ENCODE measurements around the gene DHRS11.
"Not testable (repeated sequence)": the region's sequence is repeated elsewhere in the genome, so short reads cannot be mapped to it uniquely, and the experiment has no call there.

DHRS11 gene

DNA sequence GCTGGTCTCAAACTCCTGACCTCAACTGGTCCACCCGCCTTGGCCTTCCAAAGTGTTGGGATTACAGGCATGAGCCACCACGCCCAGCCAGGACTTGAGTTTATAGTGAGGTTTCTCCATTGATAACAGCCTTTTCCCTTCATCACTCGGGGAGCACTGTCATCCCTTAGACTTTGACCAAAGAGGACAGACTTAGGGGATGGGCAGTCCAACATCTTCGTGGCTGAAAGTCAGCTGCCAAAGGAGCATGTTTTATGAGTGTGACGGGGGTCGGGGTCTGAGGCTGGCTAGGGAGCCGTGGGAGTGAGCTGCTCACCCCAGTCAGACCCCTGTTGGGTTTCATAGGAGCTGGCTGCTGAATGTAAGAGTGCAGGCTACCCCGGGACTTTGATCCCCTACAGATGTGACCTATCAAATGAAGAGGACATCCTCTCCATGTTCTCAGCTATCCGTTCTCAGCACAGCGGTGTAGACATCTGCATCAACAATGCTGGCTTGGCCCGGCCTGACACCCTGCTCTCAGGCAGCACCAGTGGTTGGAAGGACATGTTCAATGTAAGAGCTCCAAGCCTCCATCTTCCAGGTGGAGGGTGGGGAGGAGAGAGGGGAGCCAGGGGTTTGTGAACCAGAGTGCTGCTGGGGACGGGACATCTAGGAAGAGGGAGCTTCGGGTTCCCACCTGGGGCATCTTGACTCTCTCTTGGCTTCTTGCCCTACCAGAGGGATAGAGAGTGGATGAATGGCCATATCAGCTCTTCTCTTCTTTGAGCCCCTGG, 3.1 kb downstream of the DHRS11 start:
- DNase-seq, result no peak

DNA sequence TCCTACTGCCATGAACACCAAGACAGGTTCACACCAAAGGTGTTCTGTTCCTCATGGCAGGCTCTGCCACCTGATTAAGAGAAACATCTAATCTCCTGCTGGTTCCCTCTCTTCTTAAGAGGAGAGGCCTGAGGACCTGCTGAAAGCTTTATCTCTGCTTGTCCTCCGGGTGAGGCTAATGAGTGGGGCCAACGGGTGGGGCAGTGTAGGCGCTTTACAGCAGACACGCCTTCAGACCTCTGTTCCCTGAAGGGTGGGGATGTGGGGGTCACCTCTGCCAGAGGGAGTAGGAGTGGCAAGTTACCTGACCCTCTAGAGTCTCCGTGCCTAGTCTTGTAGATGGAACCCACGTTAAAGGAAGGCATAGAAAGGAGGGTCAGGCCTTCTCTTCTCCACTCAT, 5.5 kb downstream of the DHRS11 start:
- no peak for DNase-seq

DNA sequence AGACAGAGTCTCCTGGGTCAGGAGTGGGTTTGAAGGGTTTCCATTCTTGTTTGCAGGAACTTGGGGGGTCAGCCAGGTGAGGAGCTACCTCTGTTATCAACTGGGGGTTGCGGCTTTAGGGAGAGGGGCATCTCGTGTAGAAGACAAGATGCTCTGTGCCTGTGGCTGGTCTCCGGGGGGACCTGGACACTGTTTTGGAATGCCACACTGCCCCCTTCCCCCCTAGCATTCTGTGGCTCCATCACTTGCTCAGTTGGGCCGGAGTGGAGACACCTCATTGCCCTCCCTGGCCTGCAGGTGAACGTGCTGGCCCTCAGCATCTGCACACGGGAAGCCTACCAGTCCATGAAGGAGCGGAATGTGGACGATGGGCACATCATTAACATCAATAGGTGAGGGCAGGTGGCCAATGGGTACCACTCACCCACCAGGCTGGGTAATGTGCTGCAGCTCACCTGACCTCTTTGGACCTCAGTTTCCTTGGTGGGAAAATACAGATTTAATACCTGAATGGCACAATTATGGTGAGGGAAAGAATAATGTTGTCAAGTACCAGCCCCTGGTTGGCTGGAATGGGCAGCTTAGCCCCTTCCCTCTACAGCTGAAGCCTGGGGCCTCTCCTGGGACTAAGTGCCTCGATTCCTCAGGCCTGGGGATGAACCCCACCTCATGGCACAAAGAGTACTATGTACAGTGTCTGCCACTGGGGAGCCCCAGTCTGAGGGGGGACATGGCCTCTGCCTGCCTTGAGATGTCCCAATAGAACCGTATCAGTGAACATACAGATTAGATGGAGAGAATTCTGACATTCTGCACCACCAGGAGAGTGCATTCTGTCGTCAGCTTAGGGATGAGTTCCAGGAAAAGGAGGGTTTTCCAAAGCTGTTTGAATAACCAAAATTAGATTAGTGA, 6.4 kb downstream of the DHRS11 start:
- DNase-seq, result no peak

DNA sequence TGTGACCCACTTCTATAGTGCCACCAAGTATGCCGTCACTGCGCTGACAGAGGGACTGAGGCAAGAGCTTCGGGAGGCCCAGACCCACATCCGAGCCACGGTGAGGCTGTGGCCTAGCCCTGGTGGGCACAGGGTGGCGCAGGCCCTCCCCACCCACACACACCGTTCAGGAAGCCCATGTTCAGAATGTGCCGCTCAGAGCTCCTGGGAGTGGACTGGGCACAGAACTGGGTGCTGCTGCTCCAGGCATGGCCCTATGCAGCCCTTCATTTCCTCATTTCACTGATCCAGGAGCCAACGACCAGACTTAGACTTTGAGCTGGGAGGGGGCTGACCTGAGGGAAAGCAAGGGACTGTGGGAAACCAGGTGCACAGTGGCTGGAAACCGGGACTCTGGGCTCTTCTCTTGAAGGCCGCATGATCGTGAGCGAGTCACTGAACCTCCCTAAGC, 7.3 kb downstream of the DHRS11 start:
- no peak for DNase-seq

DNA sequence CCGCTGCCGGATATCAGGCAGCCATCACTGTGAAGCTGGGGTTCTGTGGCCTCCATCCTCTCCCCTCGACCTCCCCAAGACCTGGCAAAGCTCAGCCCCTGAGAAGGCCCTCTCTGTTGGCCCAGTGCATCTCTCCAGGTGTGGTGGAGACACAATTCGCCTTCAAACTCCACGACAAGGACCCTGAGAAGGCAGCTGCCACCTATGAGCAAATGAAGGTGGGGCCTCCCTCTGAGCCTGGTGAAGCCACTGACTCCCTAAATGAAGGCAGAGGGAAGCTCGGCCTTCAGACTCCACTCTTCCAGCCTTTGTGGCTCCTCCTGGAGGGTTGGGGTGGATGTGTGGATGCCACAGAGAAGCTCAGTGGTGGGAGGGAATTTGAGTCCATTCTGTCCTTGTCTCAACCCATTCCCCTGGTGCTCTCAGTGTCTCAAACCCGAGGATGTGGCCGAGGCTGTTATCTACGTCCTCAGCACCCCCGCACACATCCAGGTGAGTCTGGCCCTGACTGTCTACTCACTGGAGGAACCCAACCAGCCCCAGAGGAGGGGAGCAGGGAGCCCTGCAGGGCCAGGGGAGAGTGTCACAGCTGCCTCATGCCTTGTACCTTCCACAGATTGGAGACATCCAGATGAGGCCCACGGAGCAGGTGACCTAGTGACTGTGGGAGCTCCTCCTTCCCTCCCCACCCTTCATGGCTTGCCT, 8.0 kb downstream of the DHRS11 start:
- DNase-seq, result no peak

DNA sequence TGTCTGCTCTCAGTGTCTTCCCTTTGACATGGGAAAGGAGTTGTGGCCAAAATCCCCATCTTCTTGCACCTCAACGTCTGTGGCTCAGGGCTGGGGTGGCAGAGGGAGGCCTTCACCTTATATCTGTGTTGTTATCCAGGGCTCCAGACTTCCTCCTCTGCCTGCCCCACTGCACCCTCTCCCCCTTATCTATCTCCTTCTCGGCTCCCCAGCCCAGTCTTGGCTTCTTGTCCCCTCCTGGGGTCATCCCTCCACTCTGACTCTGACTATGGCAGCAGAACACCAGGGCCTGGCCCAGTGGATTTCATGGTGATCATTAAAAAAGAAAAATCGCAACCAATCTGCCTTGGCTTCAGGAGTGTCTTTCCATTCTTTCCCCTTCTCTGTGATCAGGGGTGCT, 8.8 kb downstream of the DHRS11 start:
- no peak for DNase-seq

DNA sequence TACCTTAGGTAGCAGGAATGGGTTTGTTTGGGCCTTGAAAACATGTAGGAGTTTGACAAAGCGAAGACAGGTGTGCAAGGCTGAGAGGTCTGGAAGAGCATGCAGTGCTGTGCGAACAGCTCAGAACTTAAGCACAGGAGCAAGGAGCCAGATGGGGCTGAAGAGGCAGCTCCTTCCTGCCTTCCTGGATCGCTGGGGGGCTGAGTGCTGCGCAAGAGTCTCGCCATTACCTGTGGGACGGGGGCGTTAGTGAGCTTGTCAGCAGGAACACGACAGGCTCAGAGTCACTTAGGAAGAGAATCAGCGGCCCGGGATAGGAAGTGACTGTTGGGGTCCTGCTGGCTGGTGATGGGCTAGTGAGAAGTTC, 9.2 kb downstream of the DHRS11 start:
- DNase-seq, result peak; percentile 66

DNA sequence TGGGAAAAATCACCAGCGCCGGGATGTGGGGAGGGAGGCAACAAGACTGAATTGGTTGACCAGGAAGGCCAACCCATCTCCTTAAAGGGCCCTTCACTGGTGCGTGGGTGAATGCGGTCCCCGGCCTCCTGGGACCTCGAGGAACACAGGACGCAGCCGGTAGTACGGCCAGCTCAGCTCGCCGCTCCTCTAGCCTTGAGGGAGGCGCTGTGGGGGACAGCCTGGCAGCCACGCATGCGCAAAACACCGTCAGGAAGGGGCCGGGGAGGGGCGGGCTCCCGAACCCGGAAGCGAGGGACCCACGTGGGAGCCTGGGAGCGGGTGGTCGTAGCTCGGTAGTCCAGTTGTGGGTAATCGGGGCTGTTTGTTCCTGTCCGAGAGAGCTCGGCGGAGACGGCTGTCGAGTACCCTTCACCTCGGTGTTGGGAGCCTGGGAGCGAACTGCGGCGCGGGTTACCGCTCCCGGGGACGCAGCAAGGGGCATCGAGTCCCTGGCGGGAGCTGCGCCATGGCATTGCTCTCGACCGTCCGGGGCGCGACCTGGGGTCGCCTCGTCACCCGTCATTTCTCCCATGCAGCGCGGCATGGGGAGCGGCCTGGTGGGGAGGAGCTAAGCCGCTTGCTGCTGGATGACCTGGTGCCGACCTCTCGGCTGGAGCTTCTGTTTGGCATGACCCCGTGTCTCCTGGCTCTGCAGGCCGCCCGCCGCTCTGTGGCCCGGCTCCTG, 9.8 kb downstream of the DHRS11 start, which contains the start of gene MRM1:
MRM1 (plus strand) TSS at position 281 of the 727 bp plus-strand sequence; CDS start at position 509, 228 bp downstream.
- peak; percentile 85 for DNase-seq

DNA sequence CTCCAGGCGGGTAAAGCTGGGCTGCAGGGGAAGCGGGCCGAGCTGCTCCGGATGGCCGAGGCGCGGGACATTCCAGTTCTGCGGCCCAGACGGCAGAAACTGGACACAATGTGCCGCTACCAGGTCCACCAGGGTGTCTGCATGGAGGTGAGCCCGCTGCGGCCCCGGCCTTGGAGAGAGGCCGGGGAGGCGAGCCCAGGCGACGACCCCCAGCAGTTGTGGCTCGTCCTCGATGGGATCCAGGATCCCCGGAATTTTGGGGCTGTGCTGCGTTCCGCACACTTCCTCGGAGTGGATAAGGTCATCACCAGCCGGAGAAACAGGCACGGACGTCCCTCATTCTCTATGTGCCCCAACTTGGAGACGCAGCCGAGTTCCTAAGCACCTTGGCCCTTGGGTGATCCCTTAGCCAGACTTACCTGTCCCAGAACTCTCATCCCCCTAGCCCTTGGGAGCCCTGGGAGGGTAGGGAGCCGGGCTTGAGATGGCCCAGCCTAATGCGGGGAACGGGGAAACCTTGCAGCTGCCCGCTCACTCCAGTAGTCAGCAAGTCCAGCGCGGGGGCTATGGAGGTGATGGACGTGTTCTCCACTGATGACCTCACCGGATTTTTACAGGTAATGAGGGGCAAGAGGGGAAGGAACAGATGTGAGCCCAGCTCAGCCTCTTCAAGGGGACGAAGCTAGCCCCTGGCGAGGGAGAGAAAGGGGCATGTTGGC, 10.5 kb downstream of the DHRS11 start:
- no peak for DNase-seq

DNA sequence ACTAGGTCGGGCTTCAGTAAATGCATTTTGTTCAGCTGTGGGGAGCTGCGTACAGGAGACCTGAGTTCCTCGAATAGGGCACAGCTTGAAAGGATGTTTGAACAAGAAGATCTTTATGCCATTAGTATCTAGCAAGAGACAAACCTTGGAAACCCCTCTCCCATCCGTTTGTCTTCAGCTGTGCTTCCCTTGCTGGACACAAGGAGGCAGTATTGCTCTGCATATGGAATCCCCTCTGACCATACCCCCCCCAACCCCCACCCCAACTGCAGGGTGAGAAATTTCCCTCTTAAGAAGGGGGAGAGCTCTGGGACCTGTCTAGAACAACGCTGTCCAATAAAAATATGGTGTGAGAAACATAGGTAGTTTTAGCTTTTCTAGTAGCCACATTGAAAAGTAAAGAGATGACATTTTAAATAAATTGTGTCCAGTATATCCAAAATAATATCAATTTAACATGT, 11.3 kb downstream of the DHRS11 start:
- peak; percentile 50 for DNase-seq

DNA sequence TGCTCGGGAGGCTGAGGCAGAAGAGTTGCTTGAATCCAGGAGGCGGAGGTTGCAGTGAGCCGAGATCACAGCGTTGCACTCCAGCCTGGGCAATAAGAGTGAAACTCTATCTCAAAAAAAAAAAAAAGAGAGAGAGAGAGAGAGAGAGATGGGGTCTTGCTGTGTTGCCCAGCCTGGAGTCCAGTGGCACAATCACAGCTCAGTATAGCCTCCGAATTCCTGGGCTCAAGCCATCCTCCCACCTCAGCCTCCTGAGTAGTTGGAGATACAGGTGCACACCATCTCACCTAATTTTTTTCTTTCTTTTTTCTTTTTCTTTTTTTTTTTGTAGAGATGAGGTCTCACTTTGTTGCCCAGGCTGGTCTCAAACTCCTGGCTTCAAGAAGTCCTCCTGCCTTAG, 13.3 kb downstream of the DHRS11 start:
- not testable (repeated sequence) for DNase-seq

DNA sequence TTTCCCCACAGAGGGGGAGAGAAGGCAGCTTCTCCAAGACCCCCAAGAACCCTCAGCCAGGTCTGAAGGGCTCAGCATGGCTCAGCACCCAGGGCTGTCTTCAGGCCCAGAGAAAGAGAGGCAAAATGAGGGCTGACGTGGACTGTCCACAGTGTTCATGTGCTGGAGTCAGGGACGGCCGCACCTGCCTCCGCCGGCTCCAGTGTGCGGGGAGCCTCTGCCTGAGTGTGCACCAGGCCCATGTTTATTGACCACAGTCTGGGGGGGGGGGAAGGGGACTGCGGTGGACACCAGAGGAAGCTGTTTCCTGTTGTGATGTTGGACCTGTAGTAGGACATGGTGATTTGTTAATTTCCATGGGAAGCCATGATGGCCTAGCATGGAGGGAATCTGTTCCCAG, 16.6 kb downstream of the DHRS11 start:
- DNase-seq, result no peak

DNA sequence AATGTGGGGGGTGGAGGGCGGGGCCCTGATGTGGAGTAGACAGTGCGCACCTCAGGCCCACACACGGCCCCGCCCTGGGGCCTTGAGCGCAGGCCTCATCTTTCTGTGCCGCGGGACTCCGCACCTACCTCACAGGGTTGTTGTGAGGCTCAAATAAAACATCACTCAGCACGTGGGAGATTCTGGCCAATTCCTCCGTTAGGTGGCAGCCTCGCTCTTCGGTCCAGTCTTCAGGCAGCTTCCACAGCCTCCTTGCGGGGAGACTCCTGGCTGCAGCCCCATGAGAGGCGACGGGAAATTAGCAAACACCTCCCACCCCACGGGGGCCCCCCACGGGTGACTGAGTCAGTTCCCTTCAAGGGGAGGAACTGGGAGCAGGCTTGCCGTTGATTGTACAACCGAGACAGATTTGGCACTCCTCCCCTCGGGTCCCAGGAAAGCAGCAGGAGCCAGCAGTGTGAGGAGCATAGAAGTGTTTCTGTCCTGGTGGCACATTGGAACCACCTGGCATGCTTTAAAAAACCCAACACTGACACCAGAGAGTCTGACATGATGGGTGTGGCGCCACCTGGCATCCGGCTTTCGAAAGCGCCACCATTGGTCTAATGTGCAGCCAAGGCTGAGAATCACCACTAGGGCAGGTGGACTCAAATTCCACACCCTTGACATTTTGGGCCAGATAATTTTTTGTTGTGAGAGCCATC, 17.3 kb downstream of the DHRS11 start:
- peak; percentile 38 for DNase-seq

DNA sequence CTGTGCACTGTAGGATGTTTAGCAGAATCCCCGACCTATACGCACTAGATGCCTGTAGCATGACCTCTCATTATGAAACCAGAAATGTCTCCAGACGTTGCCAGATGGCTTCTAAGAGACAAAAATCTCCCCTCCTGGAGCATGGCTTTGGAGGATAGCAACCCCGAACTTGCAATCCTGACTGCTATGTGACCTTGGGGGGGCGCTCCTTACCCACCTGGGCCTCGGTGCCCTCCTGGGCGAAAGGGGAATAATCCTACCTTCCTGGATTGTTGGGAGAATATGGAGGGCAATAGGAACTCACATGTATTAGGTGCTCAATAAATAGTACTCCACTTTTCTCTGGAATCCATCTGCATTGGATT, 17.8 kb downstream of the DHRS11 start:
- no peak for DNase-seq

DNA sequence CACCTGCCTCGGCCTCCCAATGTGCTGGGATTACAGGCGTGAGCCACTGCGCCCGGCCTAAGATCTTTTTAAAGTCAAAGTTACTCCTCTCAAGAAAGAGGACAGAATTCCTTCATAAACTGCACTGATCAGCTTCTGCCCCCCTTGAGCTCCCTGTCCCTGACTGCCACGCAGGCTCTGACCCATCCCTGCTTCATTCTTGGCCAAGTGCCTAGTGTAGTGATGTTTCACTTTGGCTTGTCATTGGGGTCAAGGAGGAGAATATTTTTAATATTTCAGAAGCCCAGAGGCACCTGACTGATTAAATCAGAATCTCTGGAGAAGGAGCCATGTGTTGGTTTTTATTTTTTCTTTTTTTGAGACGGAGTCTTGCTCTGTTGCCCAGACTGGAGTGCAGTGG, 18.8 kb downstream of the DHRS11 start:
- no peak for DNase-seq

DNA sequence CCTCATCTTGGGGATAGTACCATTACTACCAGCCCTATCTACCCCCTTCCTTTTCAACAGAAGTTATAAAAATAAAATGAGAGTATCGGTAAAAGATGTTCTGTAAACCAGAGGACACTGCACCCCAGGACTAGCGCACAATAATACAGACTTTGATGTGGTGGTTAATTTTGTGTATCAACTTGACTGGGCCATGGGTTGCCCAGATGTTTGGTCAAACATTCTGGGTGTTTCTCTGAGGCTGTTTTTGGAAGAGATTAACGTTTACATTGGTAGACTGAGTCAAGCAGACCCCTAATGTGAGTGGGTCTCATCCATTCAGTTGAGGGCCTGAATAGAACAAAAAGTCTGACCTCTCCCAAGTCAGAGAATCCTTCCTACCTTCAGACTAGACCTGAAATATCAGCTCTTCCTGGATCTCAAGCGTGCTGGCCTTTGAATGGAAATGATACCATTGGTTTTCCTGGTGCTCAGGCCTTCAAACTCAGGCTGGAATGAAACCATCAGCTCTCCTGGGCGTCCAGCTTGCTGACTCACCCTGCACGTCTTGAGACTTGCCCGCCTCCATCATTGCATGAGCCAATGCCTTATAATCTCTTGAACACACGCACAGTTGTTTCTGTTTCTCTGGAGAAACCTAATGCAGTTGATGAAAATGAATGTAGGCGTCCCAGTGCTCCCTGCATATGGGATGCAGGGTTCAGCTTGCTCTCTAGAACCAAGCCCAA, 19.8 kb downstream of the DHRS11 start:
- no peak for DNase-seq

DNA sequence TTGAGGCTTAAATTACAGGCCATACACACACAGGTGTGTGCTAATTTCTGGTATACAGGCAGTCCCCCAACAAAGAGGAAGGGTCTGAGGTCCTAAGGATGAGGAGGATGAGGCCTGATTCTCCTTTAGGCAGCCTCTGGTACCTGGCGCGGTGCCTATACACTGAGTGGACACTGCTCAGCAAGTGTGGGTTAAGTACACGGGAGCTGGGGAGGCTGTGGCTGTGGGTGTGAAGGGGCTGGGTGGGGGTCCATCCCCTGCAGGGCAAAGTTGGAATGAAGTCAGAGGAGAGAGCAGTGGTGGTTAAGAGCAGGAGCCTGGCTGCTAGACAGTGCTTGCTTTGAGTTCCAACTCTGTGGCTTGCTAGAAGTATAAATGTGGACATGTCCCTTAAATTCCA, 20.6 kb downstream of the DHRS11 start:
- DNase-seq, result no peak

DNA sequence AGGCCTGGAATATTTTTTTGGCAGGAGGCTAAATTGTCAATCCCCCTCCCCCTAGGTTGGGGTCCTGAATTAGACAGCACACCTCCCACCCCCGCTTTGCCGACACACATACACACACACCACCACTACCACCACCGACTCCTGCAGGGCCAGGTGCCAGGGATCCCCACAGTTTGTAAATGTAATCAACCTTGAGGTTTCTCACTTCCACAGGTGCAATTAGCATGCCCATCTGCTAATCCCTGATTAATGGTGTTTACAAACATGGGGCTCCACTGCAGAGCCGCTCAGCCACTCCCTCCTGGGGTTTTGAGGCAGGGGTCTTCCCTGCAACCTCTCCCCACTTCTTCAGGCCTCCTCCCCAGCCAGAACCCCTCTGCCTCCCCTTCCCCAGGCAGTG, 21.5 kb downstream of the DHRS11 start:
- no peak for DNase-seq

DNA sequence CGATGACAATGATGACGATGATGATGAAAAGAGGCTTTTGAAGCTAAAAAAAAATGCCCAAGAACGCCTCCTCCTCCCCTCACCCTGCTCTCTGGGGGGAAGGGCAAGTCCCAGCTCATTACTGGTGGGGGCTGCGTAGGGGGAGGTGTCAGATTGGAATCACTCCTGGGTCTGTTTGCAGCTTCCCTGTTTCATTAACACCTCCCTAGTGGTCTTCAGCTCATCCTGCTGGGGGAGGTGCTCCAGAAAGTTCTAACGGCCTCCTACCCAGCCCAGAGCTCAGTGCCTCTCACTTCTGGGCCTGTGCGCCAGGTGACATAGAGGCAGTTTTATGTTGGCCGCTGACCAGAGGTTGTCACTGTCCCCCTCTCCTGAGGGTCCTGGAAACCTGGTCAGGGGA, 22.4 kb downstream of the DHRS11 start:
- DNase-seq, result no peak

DNA sequence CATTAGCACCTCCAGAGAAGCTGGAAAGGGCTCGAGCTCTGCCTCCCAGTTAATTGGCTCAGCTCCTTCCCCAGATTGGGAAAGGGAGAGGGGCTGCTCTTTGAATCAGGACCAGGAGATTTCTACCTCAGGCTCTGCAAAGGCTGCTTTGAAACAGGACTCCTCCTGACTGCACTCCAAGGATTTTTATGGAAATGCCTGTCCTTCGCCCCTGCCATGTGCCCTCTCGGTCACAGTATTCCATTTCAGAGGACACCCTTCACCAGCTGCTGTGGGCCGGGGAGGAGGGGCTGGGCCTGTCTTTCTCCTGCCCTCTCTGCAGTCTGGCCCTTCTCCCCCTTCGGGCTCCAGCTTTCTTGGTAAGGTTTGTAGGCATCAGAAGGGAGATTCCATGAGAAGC, 23.3 kb downstream of the DHRS11 start:
- DNase-seq, result no peak
